HG03558 (cell line): ENCODE data around the gene ALDH4A1.
"Not testable (repeated sequence)": the region's sequence is repeated elsewhere in the genome, so short reads cannot be mapped to it uniquely, and the experiment has no call there.

Source experiments
- ATAC-seq: cut with Tn5 transposase; IDR thresholded peaks from one replicate; pipeline ENCODE4 v1.9.1; 2021; ENCODE audit warnings: moderate number of reproducible peaks; ENCODE audit not compliant: unreplicated experiment; ENCODE audit errors: extremely low read depth

Gene ALDH4A1

GRCh38 chr1:18865176-18865575, 37.2 kb downstream of the ALDH4A1 start:
- ATAC-seq, result no peak

- no peak for ATAC-seq
Observed at GRCh38 chr1:18861590-18861989, 40.8 kb downstream of the ALDH4A1 start.

- ATAC-seq, result no peak
Observed at GRCh38 chr1:18861082-18861481, 41.3 kb downstream of the ALDH4A1 start.

GRCh38 chr1:18859560-18859959, 42.8 kb downstream of the ALDH4A1 start, which contains the start of gene TAS1R2:
Gene TAS1R2, minus strand, starts transcription at chr1:18859660. Its CDS starts 0 bp downstream, at chr1:18859660.
- no peak for ATAC-seq

- no peak for ATAC-seq
Observed at GRCh38 chr1:18858070-18858688, 44.2 kb downstream of the ALDH4A1 start.

- ATAC-seq, result no peak
Observed at GRCh38 chr1:18856435-18856834, 45.9 kb downstream of the ALDH4A1 start.

- ATAC-seq, result no peak
Observed at GRCh38 chr1:18855573-18855972, 46.8 kb downstream of the ALDH4A1 start.

- no peak for ATAC-seq
Observed at GRCh38 chr1:18854331-18855025, 47.9 kb downstream of the ALDH4A1 start.

GRCh38 chr1:18852501-18852900, 49.9 kb downstream of the ALDH4A1 start:
- no peak for ATAC-seq

- ATAC-seq, result no peak
Observed at GRCh38 chr1:18849261-18849711, 53.1 kb downstream of the ALDH4A1 start.

- not testable (repeated sequence) for ATAC-seq
Observed at GRCh38 chr1:18847723-18848122, 54.6 kb downstream of the ALDH4A1 start.

- ATAC-seq, result no peak
Observed at GRCh38 chr1:18840145-18840544, 62.2 kb downstream of the ALDH4A1 start.

- no peak for ATAC-seq
Observed at GRCh38 chr1:18836654-18837053, 65.7 kb downstream of the ALDH4A1 start.

GRCh38 chr1:18832319-18832718, 70.0 kb downstream of the ALDH4A1 start:
- not testable (repeated sequence) for ATAC-seq

- ATAC-seq, result no peak
Observed at GRCh38 chr1:18831656-18832055, 70.7 kb downstream of the ALDH4A1 start.

GRCh38 chr1:18830596-18830995, 71.8 kb downstream of the ALDH4A1 start:
- no peak for ATAC-seq

GRCh38 chr1:18829671-18830070, 72.7 kb downstream of the ALDH4A1 start:
- ATAC-seq, result no peak

GRCh38 chr1:18828224-18828623, 74.1 kb downstream of the ALDH4A1 start:
- ATAC-seq, result no peak

GRCh38 chr1:18823438-18823837, 78.9 kb downstream of the ALDH4A1 start:
- ATAC-seq, result no peak
